HEK293T (cell line): ENCODE measurements around the gene RRP8.

Experiments
- CTCF ChIA-PET: fragments of 350-600 bp; formaldehyde crosslinking; extraction: SDS; loops from one replicate; lab custom pipeline; 2021; ENCODE audit warnings: antibody characterized with exemption, inconsistent platforms; lab: Yijun Ruan, JAX
- POLR2A ChIA-PET: fragments of 350-600 bp; formaldehyde crosslinking; extraction: SDS; loops from one replicate; lab custom pipeline; 2020; ENCODE audit warnings: antibody characterized with exemption, inconsistent platforms; lab: Yijun Ruan, JAX
- DNase-seq: peaks from one replicate; pipeline ENCODE4 v3.0.0; 2012; ENCODE audit warnings: mixed read lengths; ENCODE audit errors: extremely low spot score
- ARNT ChIP-seq: fragments of 450-650 bp; IDR thresholded peaks from 2 replicates; pipeline ENCODE4 v1.6.1; 2017; ENCODE audit warnings: mild to moderate bottlenecking
- BHLHE40 ChIP-seq: fragments of 450-650 bp; IDR thresholded peaks from 2 replicates; pipeline ENCODE4 v1.6.1; 2016; ENCODE audit warnings: mild to moderate bottlenecking, moderate library complexity, borderline replicate concordance
- CTBP1 ChIP-seq: fragments of 450-650 bp; IDR thresholded peaks from 2 replicates; pipeline ENCODE4 v1.6.1; 2016; ENCODE audit warnings: borderline replicate concordance
- ELF4 ChIP-seq: fragments of 450-650 bp; IDR thresholded peaks from 2 replicates; pipeline ENCODE4 v1.6.1; 2017; ENCODE audit warnings: antibody characterized with exemption
- FOXA1 ChIP-seq: fragments of 450-650 bp; IDR thresholded peaks from 2 replicates; pipeline ENCODE4 v1.6.1; 2016; ENCODE audit warnings: mild to moderate bottlenecking
- FOXK2 ChIP-seq: fragments of 450-650 bp; IDR thresholded peaks from 2 replicates; pipeline ENCODE4 v1.6.1; 2016; ENCODE audit warnings: mild to moderate bottlenecking
- FOXM1 ChIP-seq: fragments of 450-650 bp; IDR thresholded peaks from 2 replicates; pipeline ENCODE4 v1.6.1; 2017; ENCODE audit warnings: mild to moderate bottlenecking, borderline replicate concordance
- HDGF ChIP-seq: fragments of 450-650 bp; IDR thresholded peaks from 2 replicates; pipeline ENCODE4 v1.6.1; 2017; ENCODE audit warnings: antibody characterized with exemption, borderline replicate concordance
- L3MBTL2 ChIP-seq: fragments of 450-650 bp; conservative IDR thresholded peaks from 2 replicates; pipeline ENCODE4 v1.6.1; 2016; ENCODE audit warnings: mild to moderate bottlenecking
- LEF1 ChIP-seq: fragments of 450-650 bp; IDR thresholded peaks from 2 replicates; pipeline ENCODE4 v1.6.1; 2017; ENCODE audit warnings: mild to moderate bottlenecking, borderline replicate concordance
- NFRKB ChIP-seq: fragments of 450-650 bp; IDR thresholded peaks from 2 replicates; pipeline ENCODE4 v1.6.1; 2016; ENCODE audit warnings: mild to moderate bottlenecking, moderate library complexity
- SP1 ChIP-seq: fragments of 450-650 bp; IDR thresholded peaks from 2 replicates; pipeline ENCODE4 v1.6.1; 2017
- SUZ12 ChIP-seq: fragments of 450-650 bp; IDR thresholded peaks from 2 replicates; pipeline ENCODE4 v1.6.1; 2016; ENCODE audit warnings: mild to moderate bottlenecking
- TARDBP ChIP-seq: fragments of 450-650 bp; IDR thresholded peaks from 2 replicates; pipeline ENCODE4 v1.6.1; 2016
- ZNF384 ChIP-seq: fragments of 450-650 bp; IDR thresholded peaks from 2 replicates; pipeline ENCODE4 v1.6.1; 2016
- TF ChIP-seq, protein P1 (sequence below): fragments of 450-650 bp; IDR thresholded peaks from 2 replicates; pipeline ENCODE4 v1.6.1; 2016

Gene RRP8

DNA sequence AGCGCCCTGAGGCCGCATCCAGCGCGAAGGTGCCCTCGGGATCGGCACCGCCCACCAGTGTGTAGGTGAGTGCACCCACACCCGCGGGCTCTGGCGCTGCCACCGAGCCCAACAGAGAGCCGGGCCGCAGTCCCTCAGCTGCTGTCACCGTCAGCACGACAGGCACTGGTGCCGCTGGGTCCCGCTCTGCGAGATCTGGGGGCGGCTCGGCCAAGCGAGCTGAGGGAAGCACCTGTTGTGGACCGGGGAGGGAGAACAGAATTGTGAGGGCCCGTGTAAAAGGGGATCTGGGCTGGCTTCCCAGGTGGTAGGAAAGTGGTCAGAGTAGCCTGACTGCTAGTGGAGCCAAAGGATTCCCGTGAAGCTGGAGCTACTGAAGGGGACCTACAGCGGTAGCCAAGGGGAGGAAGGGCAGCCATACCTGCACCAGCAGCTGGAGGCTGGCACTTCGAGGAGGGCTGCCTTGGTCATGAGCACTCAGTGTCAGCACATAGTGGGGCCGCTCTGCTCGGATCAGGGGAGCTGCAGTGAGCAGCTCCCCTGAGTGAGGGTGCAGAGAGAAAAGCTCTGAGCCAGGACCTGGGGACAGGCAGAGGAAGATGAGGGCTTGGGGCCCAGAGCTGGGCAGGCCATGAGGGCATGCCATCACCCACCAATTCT, 27.3 kb upstream of the RRP8 start:
- no peak for TF ChIP-seq BHLHE40
- no peak for TF ChIP-seq FOXA1
- no peak for TF ChIP-seq L3MBTL2
- TF ChIP-seq SUZ12: no peak
- no peak for TF ChIP-seq TARDBP
- TF ChIP-seq NFRKB: no peak
- TF ChIP-seq ELF4: no peak
- no peak for TF ChIP-seq FOXK2
- no peak for TF ChIP-seq ARNT
- TF ChIP-seq ZNF384: no peak
- TF ChIP-seq FOXM1: no peak
- no peak for TF ChIP-seq CTBP1
- no peak for TF ChIP-seq SP1
- TF ChIP-seq, protein P1, sequence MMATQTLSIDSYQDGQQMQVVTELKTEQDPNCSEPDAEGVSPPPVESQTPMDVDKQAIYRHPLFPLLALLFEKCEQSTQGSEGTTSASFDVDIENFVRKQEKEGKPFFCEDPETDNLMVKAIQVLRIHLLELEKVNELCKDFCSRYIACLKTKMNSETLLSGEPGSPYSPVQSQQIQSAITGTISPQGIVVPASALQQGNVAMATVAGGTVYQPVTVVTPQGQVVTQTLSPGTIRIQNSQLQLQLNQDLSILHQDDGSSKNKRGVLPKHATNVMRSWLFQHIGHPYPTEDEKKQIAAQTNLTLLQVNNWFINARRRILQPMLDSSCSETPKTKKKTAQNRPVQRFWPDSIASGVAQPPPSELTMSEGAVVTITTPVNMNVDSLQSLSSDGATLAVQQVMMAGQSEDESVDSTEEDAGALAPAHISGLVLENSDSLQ: no peak
- TF ChIP-seq LEF1: no peak
- TF ChIP-seq HDGF: no peak
- ChIA-PET POLR2A (interaction anchor here (1.2 to 2.0 kb wide), 2 partner anchors 11 to 19 kb away, joined by 6 read pairs; partner anchors contain the start of genes TAF10 and TPP1), CTCF (no interaction called here)
- no peak for DNase-seq

DNA sequence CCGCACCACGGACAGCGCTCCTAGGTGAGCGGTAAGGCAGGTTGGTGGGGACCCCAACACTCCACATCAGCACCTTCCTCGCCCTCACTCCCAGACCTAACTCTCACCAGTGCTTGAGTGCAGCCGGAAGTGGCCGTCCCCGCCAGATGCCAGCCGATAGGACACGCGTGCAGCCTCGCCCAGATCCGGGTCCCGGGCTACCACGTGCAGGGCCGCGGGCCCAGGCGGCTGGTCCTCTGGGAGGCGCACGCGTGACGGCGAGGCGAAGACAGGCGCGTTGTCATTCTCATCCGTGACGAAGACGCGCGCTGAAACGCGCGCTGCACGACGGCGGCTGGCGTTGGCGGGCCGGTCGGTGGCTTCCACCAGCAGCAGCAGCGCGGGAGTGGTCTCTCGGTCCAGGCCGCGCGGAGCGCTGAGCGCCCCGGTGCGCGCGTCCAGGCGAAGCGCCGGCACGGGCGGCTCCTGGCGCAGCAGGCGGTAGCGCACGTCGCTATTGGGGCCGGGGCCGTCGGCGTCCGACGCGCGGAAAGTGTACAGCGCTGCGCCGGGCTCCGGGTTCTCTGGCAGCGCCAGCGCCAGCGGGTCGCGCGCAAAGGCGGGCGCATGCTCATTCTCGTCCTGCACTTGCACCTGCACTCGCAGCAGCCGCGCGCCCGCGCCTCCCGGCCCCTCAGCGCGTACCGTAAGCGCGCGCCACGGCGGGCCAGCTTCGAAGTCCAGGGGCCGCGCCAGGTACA, 26.6 kb upstream of the RRP8 start:
- POLR2A ChIA-PET: interaction anchor here (1.2 kb wide), 1 partner anchor 18 kb away, joined by 6 read pairs; the partner anchor contains the start of gene TAF10
- CTCF ChIA-PET: no interaction called here
- no peak for DNase-seq
- TF ChIP-seq TARDBP (no peak), CTBP1 (no peak), LEF1 (no peak), FOXA1 (no peak), L3MBTL2 (no peak), SP1 (no peak), ELF4 (no peak)

DNA sequence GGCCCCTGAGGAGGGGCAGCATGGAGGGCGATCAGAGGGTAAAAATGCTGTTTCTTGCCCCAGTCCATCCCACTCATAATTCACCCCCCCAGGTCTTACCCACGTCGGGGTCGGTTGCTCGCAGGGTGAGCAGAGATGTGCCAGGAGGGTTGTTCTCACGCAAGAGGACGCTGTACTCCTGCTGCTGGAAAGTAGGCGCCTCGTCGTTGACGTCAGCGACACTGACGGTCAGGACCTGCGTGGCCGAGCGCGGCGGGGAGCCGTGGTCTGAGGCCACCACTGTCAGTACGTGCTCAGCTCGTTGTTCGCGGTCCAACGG, 26.1 kb upstream of the RRP8 start:
- no peak for TF ChIP-seq NFRKB
- no peak for TF ChIP-seq FOXM1
- no peak for TF ChIP-seq ARNT
- TF ChIP-seq L3MBTL2: no peak
- no peak for TF ChIP-seq FOXK2
- no peak for TF ChIP-seq ZNF384
- TF ChIP-seq, protein P1: no peak
- no peak for TF ChIP-seq LEF1
- no peak for TF ChIP-seq ELF4
- no peak for TF ChIP-seq HDGF
- no peak for TF ChIP-seq BHLHE40
- no peak for TF ChIP-seq TARDBP
- no peak for TF ChIP-seq SP1
- TF ChIP-seq SUZ12: no peak
- no peak for TF ChIP-seq CTBP1
- no peak for TF ChIP-seq FOXA1
- POLR2A ChIA-PET: no interaction called here
- CTCF ChIA-PET: no interaction called here
- DNase-seq: no peak

DNA sequence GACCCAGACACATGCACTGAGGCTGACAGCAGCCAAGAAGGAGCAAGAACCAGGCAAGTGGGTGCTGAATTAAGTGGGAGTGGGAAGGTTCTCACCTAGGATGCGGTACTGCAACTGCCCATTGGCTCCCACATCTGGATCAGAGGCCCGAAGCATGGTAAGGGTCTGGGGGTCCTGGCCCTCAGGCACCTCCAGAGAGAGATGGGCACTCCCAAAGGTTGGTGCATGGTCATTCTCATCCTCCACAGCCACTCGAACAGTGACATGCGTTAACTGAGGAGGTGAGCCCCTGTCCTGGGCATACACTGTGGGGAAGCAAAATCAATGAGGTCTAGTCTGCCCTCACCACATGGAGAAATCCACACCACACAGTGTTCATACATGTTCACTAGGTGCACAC, 25.1 kb upstream of the RRP8 start:
- DNase-seq: no peak
- TF ChIP-seq SUZ12: no peak
- no peak for TF ChIP-seq LEF1
- TF ChIP-seq, protein P1: no peak
- no peak for TF ChIP-seq L3MBTL2
- no peak for TF ChIP-seq BHLHE40
- no peak for TF ChIP-seq TARDBP
- no peak for TF ChIP-seq SP1
- no peak for TF ChIP-seq HDGF
- no peak for TF ChIP-seq FOXK2
- no peak for TF ChIP-seq ELF4
- TF ChIP-seq FOXA1: no peak
- no peak for TF ChIP-seq ZNF384
- TF ChIP-seq FOXM1: no peak
- no peak for TF ChIP-seq CTBP1
- TF ChIP-seq NFRKB: no peak
- TF ChIP-seq ARNT: no peak
- ChIA-PET POLR2A (interaction anchor here (1.0 kb wide), 1 partner anchor 10 kb away, joined by 3 read pairs; no protein-coding TSS in a partner anchor), CTCF (no interaction called here)

DNA sequence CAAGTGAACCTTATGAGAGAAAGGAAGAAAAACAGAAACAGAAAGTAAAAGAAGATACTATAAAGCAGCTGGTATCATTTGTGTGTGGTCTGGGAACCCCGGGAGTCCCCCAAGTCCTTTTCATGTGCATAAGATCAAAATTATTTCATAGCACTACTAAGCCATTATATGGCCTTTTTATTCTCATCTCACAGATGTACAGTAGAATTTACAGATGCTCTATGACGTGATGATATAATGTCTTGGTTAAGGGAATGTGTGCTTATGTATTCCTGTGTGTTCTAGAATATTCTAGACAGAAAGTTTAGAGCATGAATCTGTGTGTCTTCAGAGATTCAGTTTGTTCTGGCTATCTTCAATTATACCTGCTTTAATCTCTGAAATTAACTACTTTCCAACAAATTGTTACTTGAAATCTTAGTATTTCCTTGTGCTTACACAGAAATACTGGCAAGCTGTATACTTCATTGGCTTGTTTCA, 24.4 kb upstream of the RRP8 start:
- DNase-seq: no peak
- POLR2A ChIA-PET: interaction anchor here (0.8 to 1.0 kb wide), 2 partner anchors 11 to 18 kb away, joined by 3 read pairs; no protein-coding TSS in a partner anchor
- CTCF ChIA-PET: no interaction called here
- TF ChIP-seq SP1 (no peak), FOXA1 (no peak), FOXK2 (no peak), CTBP1 (no peak), ELF4 (no peak), ZNF384 (no peak), BHLHE40 (no peak), L3MBTL2 (no peak), HDGF (no peak), TARDBP (no peak), FOXM1 (no peak), ARNT (no peak), LEF1 (no peak)
- TF ChIP-seq, protein P1: no peak
